Upper lobe of left lung (tissue), 6 donors: ENCODE results near the gene ISCU. TPM values are rescaled to one million over a fixed set of nuclear protein-coding genes. Genes with fewer than 3 reads are reported as not detected.

Experiments used
- ATAC-seq, 2 donors: fragments of 200-7000 bp; cut with Tn5 transposase; one replicate each; pipeline ENCODE4 v1.9.1; 2022; ENCODE audit warnings: mild to moderate bottlenecking in 2 of 2, moderate library complexity in 2 of 2; ENCODE audit not compliant: low FRiP score in 2 of 2
- DNase-seq, 2 donors: peaks; one replicate each; pipeline ENCODE4 v3.0.0-alpha.2; 2019 to 2020
- H3K27ac ChIP-seq, 4 donors: fragments of 200-600 bp; sonication (generic); one replicate each; pipeline ENCODE4 v1.5.1; 2016 to 2019
- H3K27me3 ChIP-seq, 4 donors: fragments of 200-600 bp; sonication (generic); one replicate each; pipeline ENCODE4 v1.5.1; 2017 to 2019
- H3K36me3 ChIP-seq, 4 donors: fragments of 200-600 bp; sonication (generic); one replicate each; pipeline ENCODE4 v1.5.1; 2016 to 2019
- H3K4me1 ChIP-seq, 4 donors: fragments of 200-600 bp; sonication (generic); one replicate each; pipeline ENCODE4 v1.5.1; 2018 to 2019
- H3K4me3 ChIP-seq, 4 donors: fragments of 200-600 bp; sonication (generic); one replicate each; pipeline ENCODE4 v1.5.1; 2017 to 2019; ENCODE audit warnings: mild to moderate bottlenecking in 2 of 4, moderate library complexity in 1 of 4
- H3K9me3 ChIP-seq, 4 donors: fragments of 200-600 bp; sonication (generic); one replicate each; pipeline ENCODE4 v1.5.1; 2018 to 2019
- CTCF ChIP-seq, 6 experiments: fragments of 450-650 bp in 4 of 6; fragments of 200-600 bp in 2 of 6; sonication (generic) in 2 of 6; IDR thresholded peaks; one replicate each; pipeline ENCODE4 v1.5.1; 2016 to 2019; ENCODE audit warnings: antibody characterized with exemption in 6 of 6
- EP300 ChIP-seq, 4 donors: sonication (generic); formaldehyde crosslinking; IDR thresholded peaks; one replicate each; pipeline ENCODE4 v1.5.1; 2017; ENCODE audit warnings: antibody characterized with exemption in 4 of 4, control low read depth in 2 of 4
- POLR2A ChIP-seq, 4 donors: fragments of 450-650 bp; IDR thresholded peaks; one replicate each; pipeline ENCODE4 v1.5.1; 2016 to 2017; ENCODE audit warnings: antibody characterized with exemption in 4 of 4, mild to moderate bottlenecking in 2 of 4
- POLR2AphosphoS5 ChIP-seq, 2 donors: sonication (generic); formaldehyde crosslinking; IDR thresholded peaks; one replicate each; pipeline ENCODE4 v1.5.1; 2017; ENCODE audit warnings: antibody characterized with exemption in 2 of 2
- WGBS, 2 donors: methylation state at CpG; one replicate each; pipeline ENCODE4 v1.1.5; 2017 to 2018; 5-methylcytosine and 5-hydroxymethylcytosine counted together
- total RNA-seq, 6 donors: library from RNA; depleted of rRNA in 4 of 6; stranded (reverse); fragments of >200 nt in 4 of 6; gene quantifications; one replicate each; pipeline versions ENCODE4 v1.1.0 to v1.2.1, GENCODE V29; 2016 to 2021
- donor health status: DM: no; HTN: no; CAD: no; lungs with moderate emphysema.
- donor health status: DM: no; HTN: yes; CAD: no; lungs with severe emphysema.

ISCU gene
- total RNA-seq, 6 donors from 2014 or later = 130 to 192 (median 152) TPM

GRCh38 chr12:108530161-108530560, 32.2 kb upstream of the ISCU start:
- Histone ChIP-seq H3K27me3 (no peaks in the 10 kb centered on the region), H3K4me1 (no peaks in the 10 kb centered on the region), H3K36me3 (peaks cover 55 to 100% (median 75%) of the 10 kb centered on the region in 4 donors), H3K27ac (no peak overlapping the region), H3K4me3 (no peak overlapping the region), H3K9me3 (no peaks in the 10 kb centered on the region)
- DNase-seq (no peak), ATAC-seq (no peak)
- 92% methylated on average over 9 of the region's 9 CpGs for WGBS, 2 donors
- no peak for TF ChIP-seq POLR2A (IDR thresholded peaks at IDR 0.05)
- TF ChIP-seq POLR2AphosphoS5 (IDR thresholded peaks at IDR 0.05) = no peak
- TF ChIP-seq EP300 (IDR thresholded peaks at IDR 0.05) = no peak

DNA sequence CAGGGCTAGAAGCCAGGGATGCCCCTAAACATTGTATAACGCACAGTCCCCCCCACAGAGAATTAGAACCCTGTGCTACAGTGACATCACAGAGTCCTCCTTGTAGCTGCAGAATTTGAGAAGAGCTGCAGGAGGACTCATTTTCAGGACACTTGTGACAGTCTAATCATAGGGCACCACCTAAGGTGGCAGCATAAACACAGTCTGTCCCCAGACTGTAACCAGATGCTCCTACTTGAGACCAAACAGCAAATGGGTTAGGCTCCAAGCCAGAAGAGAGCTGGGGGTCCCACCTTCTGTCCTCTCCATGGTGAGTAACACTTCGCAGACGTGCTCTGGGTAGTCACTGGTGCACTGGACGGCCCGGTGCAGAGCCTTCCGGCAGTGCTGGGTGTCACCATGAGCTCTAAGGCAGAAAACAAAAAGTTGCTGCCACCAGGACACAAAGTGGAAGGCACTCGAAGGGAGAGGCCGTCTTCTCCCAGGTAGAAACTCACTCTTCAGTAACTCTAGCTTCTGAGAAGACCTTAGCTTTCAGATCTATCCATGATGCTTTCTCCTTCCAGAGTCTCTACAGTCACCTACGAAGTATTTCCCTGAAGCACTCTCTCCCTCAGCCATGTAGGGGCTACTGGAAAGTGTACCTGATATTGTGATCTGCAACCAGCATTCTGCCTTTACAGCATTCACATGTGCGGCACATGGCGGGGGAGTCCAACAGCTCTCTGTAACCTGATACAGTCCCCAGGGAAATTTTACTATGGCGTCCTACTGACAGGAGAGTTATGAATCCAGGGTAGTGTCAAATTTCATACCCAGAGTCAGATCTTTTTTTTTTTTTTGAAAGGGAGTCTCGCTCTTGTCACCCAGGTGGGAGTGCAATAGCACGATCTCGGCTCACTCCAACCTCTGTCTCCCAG, 30.2 kb upstream of the ISCU start:
- no peaks in the 10 kb centered on the region for H3K9me3 ChIP-seq
- ATAC-seq = no peak
- TF ChIP-seq CTCF (IDR thresholded peaks at IDR 0.05) = no peak
- no peak for TF ChIP-seq EP300 (IDR thresholded peaks at IDR 0.05)
- TF ChIP-seq POLR2A (IDR thresholded peaks at IDR 0.05) = no peak
- no peak for TF ChIP-seq POLR2AphosphoS5 (IDR thresholded peaks at IDR 0.05)
- H3K36me3 ChIP-seq = peaks cover 45 to 100% (median 75%) of the 10 kb centered on the region in 4 donors
- no peak overlapping the region for H3K4me3 ChIP-seq
- no peak for DNase-seq
- no peak overlapping the region for H3K27ac ChIP-seq
- H3K4me1 ChIP-seq = no peaks in the 10 kb centered on the region
- no peaks in the 10 kb centered on the region for H3K27me3 ChIP-seq
- 93 to 96% methylated on average over 14 to 15 of the region's 15 CpGs for WGBS, 2 donors

DNA sequence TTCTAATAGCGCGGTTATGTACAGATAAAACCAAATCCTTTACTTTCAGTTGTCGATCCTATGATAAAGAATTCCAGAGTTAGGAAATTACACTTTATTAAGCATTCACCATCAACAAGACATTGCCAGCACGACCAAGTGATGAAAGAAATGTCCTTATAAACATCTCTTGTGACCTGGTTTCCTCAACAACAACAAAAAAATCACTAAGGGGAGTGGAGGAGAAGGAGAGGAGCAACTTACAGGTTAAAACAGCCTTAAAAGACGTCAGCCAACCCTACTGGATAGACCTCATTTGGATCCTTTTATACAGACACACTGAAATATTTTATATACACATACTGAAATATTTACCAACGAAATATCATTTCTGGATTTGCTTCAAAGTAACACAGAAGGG, 24.2 kb upstream of the ISCU start:
- Histone ChIP-seq H3K36me3 (peaks cover 8 to 83% (median 44%) of the 10 kb centered on the region in 4 donors), H3K4me3 (no peak overlapping the region), H3K27me3 (no peaks in the 10 kb centered on the region), H3K27ac (no peak overlapping the region), H3K4me1 (no peaks in the 10 kb centered on the region), H3K9me3 (no peaks in the 10 kb centered on the region)
- 70 to 84% methylated on average over 6 of the region's 6 CpGs for WGBS, 2 donors
- DNase-seq (no peak), ATAC-seq (no peak)
- TF ChIP-seq EP300 (IDR thresholded peaks at IDR 0.05) (no peak), POLR2A (IDR thresholded peaks at IDR 0.05) (no peak), POLR2AphosphoS5 (IDR thresholded peaks at IDR 0.05) (no peak), CTCF (IDR thresholded peaks at IDR 0.05) (no peak)

DNA sequence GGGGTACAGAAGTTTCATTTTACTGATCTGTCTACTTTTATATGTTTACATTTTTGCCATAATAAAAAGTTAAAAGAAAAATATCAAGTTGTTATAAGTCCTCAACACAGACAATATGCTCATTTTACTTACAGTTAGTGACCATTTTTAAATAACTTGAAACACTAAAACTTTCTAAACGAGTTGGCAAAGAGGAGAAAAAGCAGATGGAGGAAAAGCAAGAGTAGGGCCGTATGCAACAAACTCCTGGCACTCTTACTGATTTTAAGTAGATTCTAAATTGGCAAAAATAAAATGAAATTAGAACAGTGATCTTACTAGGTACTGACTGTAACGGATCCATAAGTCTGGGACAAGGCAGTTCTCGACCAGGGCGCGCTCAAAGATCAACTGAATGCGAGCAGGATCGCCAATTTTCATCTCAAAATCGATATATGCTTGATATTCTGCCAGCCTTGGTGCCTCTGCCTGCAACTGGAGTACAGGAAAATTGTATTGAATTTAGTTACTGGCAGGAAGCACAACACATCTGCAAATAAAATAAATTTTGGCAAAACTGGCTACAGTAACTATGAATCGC, 23.7 kb upstream of the ISCU start:
- DNase-seq (no peak), ATAC-seq (no peak)
- no peaks in the 10 kb centered on the region for H3K4me1 ChIP-seq
- H3K36me3 ChIP-seq = peaks cover 8 to 83% (median 49%) of the 10 kb centered on the region in 4 donors
- no peak for TF ChIP-seq POLR2A (IDR thresholded peaks at IDR 0.05)
- no peak for TF ChIP-seq CTCF (IDR thresholded peaks at IDR 0.05)
- no peak for TF ChIP-seq EP300 (IDR thresholded peaks at IDR 0.05)
- no peak for TF ChIP-seq POLR2AphosphoS5 (IDR thresholded peaks at IDR 0.05)
- H3K27me3 ChIP-seq = no peaks in the 10 kb centered on the region
- H3K4me3 ChIP-seq = no peak overlapping the region
- WGBS, 2 donors = 92% methylated on average over 10 of the region's 10 CpGs
- H3K9me3 ChIP-seq = no peaks in the 10 kb centered on the region
- no peak overlapping the region for H3K27ac ChIP-seq

GRCh38 chr12:108542320-108542719, 20.1 kb upstream of the ISCU start:
- TF ChIP-seq CTCF (IDR thresholded peaks at IDR 0.05) (no peak), EP300 (IDR thresholded peaks at IDR 0.05) (no peak), POLR2A (IDR thresholded peaks at IDR 0.05) (no peak), POLR2AphosphoS5 (IDR thresholded peaks at IDR 0.05) (no peak)
- H3K4me3 ChIP-seq = no peak overlapping the region
- H3K27me3 ChIP-seq = no peaks in the 10 kb centered on the region
- DNase-seq (no peak), ATAC-seq (no peak)
- H3K27ac ChIP-seq = no peak overlapping the region
- H3K36me3 ChIP-seq = peaks cover 22 to 83% (median 44%) of the 10 kb centered on the region in 4 donors
- H3K9me3 ChIP-seq = no peaks in the 10 kb centered on the region
- H3K4me1 ChIP-seq = peaks cover 0 to 3% (median 0%) of the 10 kb centered on the region in 4 donors
- WGBS, 2 donors = 89 to 91% methylated on average over 4 of the region's 4 CpGs
